ENCODE data around the gene PCDH9.

PCDH9 gene

DNA sequence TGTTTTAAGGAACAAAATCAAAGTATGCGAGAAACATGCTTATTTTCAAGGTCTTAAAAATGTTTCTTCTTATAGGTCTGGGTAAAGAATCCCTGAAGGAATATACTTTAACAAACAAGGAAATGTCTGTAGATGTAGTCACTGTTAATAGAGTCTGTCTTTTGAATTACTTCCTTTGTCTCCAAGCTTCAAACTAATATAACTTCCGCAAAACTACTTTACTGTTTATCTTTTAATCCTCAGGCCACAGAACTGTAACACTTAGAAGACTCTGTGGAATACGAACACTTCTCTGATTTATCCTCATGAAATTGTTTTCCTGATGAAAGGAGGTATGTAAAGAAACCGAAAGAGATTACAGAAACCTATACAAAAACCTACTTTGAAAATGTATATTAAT is 316.0 kb downstream of the PCDH9 start:
- H3K4me3 ChIP-seq (ENCODE audit: low read length): no peak overlapping the region
- no peaks in the 10 kb centered on the region for H3K9me3 ChIP-seq (ENCODE audit: insufficient read depth, low read length)
- TF ChIP-seq CTCF (IDR thresholded peaks at IDR 0.05; ENCODE audit: low read depth, low read length): no peak
- TF ChIP-seq EZH2phosphoT487 (IDR thresholded peaks at IDR 0.05; ENCODE audit: low read depth): no peak
- H3K9ac ChIP-seq (ENCODE audit: low read length): no peak overlapping the region
- H3K27ac ChIP-seq (ENCODE audit: low read length): no peak overlapping the region
- H3K27me3 ChIP-seq (ENCODE audit: low read depth, low read length): no peaks in the 10 kb centered on the region
- H3K79me2 ChIP-seq (ENCODE audit: low read length): no peaks in the 10 kb centered on the region
- H3K4me2 ChIP-seq (ENCODE audit: low read length): no peak overlapping the region
- H4K20me1 ChIP-seq (ENCODE audit: insufficient read depth, low read length): no peaks in the 10 kb centered on the region
- H3K4me1 ChIP-seq (ENCODE audit: low read length): 0 out of 2 replicates have a peak, but pooled peaks cover 3% of the 10 kb centered on the region
- no peaks in the 10 kb centered on the region for H3K36me3 ChIP-seq (replicated peaks; ENCODE audit: low read depth, low read length)
- H2AFZ ChIP-seq (ENCODE audit: low read depth, low read length): no peak overlapping the region; the same call in 1 of the 2 replicates

DNA sequence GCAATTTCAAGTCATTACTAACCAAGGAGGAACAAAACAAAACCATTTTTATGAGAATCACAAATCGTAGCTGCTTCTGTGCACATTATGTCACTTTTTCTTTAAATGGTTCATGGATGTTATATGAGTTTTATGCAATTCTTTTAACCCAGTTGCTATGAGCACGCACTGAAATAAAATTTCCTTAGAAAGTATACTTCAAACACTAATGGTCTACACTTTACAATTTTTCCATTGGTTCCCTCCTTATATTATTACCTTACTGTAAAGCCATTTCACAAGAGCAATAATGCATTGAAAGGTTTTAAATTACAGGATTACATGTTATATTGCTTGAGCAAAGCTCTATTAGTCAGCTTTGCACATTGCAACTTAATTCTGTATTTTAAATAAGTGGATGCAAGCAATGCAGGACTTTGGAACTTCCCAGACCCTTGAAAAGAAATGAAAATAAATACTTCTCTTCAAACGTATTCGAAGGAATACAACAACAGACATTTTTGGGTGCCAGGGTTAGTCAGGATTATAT is 318.7 kb downstream of the PCDH9 start:
- Histone ChIP-seq H3K4me2 (ENCODE audit: low read length) (no peak overlapping the region), H3K79me2 (ENCODE audit: low read length) (no peaks in the 10 kb centered on the region), H3K9ac (ENCODE audit: low read length) (no peak overlapping the region), H2AFZ (ENCODE audit: low read depth, low read length) (no peak overlapping the region), H4K20me1 (ENCODE audit: insufficient read depth, low read length) (no peaks in the 10 kb centered on the region), H3K4me1 (ENCODE audit: low read length) (0 out of 2 replicates have a peak, but pooled peaks cover 3% of the 10 kb centered on the region), H3K9me3 (ENCODE audit: insufficient read depth, low read length) (no peaks in the 10 kb centered on the region), H3K27me3 (ENCODE audit: low read depth, low read length) (no peaks in the 10 kb centered on the region), H3K4me3 (ENCODE audit: low read length) (no peak overlapping the region), H3K36me3 (replicated peaks; ENCODE audit: low read depth, low read length) (no peaks in the 10 kb centered on the region), H3K27ac (ENCODE audit: low read length) (no peak overlapping the region)
- TF ChIP-seq EZH2phosphoT487 (IDR thresholded peaks at IDR 0.05; ENCODE audit: low read depth) (no peak), CTCF (IDR thresholded peaks at IDR 0.05; ENCODE audit: low read depth, low read length) (no peak)

GRCh38 chr13:66899955-66900354 is 330.2 kb downstream of the PCDH9 start:
- Histone ChIP-seq H3K27me3 (ENCODE audit: low read depth, low read length) (no peaks in the 10 kb centered on the region), H3K9me3 (ENCODE audit: insufficient read depth, low read length) (no peaks in the 10 kb centered on the region), H3K4me2 (ENCODE audit: low read length) (no peak overlapping the region), H3K9ac (ENCODE audit: low read length) (no peak overlapping the region), H4K20me1 (ENCODE audit: insufficient read depth, low read length) (no peaks in the 10 kb centered on the region), H3K4me1 (ENCODE audit: low read length) (no peaks in the 10 kb centered on the region), H3K27ac (ENCODE audit: low read length) (no peak overlapping the region), H2AFZ (ENCODE audit: low read depth, low read length) (no peak overlapping the region), H3K4me3 (ENCODE audit: low read length) (no peak overlapping the region), H3K36me3 (replicated peaks; ENCODE audit: low read depth, low read length) (no peaks in the 10 kb centered on the region), H3K79me2 (ENCODE audit: low read length) (no peaks in the 10 kb centered on the region)
- TF ChIP-seq CTCF (IDR thresholded peaks at IDR 0.05; ENCODE audit: low read depth, low read length) (no peak), EZH2phosphoT487 (IDR thresholded peaks at IDR 0.05; ENCODE audit: low read depth) (no peak)

DNA sequence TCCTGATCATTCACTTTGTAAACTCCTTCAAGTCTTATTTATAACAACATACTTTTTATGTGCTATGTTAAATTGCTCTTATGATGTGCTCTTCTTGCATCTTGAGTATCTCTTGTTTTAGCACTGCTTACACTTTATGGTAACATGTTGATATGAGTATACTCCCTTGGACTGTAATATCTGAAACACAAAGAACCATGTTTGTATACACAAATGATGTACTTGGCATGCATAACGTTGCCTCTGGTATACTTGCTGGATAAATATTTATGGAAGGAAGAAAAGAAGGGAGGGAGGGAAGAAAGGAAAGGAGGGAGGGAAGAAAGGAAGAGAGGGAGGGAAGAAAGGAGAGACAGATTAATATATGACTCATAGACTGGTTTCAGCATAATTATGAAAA is 333.2 kb downstream of the PCDH9 start:
- H4K20me1 ChIP-seq (ENCODE audit: insufficient read depth, low read length): no peaks in the 10 kb centered on the region
- H3K9ac ChIP-seq (ENCODE audit: low read length): no peak overlapping the region
- no peaks in the 10 kb centered on the region for H3K79me2 ChIP-seq (ENCODE audit: low read length)
- H2AFZ ChIP-seq (ENCODE audit: low read depth, low read length): no peak overlapping the region
- H3K27ac ChIP-seq (ENCODE audit: low read length): no peak overlapping the region
- H3K36me3 ChIP-seq (replicated peaks; ENCODE audit: low read depth, low read length): no peaks in the 10 kb centered on the region
- no peak overlapping the region for H3K4me3 ChIP-seq (ENCODE audit: low read length)
- no peaks in the 10 kb centered on the region for H3K9me3 ChIP-seq (ENCODE audit: insufficient read depth, low read length)
- no peak for TF ChIP-seq CTCF (IDR thresholded peaks at IDR 0.05; ENCODE audit: low read depth, low read length)
- no peak overlapping the region for H3K4me2 ChIP-seq (ENCODE audit: low read length)
- no peaks in the 10 kb centered on the region for H3K27me3 ChIP-seq (ENCODE audit: low read depth, low read length)
- H3K4me1 ChIP-seq (ENCODE audit: low read length): no peaks in the 10 kb centered on the region

Measured in OCI-LY3 (cell line).